SK-N-SH treated with all-trans-retinoic acid at 6 μM for 48 hours (cell line): Measurements from ENCODE around the gene NKX2-3.

Source experiments
- ARNTL ChIP-seq: fragments of 450-650 bp; formaldehyde crosslinking; IDR thresholded peaks from 2 replicates; pipeline ENCODE4 v1.5.0; 2020; ENCODE audit warnings: low read depth, mild to moderate bottlenecking, moderate library complexity, borderline replicate concordance
- CSDC2 ChIP-seq: fragments of 250-450 bp; sonication (Bioruptor Pico); IDR thresholded peaks from 2 replicates; pipeline ENCODE4 v1.5.0; 2020; ENCODE audit warnings: mild to moderate bottlenecking, moderate library complexity
- CSRNP3 ChIP-seq: fragments of 250-450 bp; sonication (Bioruptor Pico); IDR thresholded peaks from 2 replicates; pipeline ENCODE4 v1.5.1; 2021; ENCODE audit warnings: mild to moderate bottlenecking, moderate library complexity
- ESRRG ChIP-seq: fragments of 250-450 bp; sonication (Bioruptor Pico); IDR thresholded peaks from 2 replicates; pipeline ENCODE4 v1.6.1; 2021; ENCODE audit warnings: mild to moderate bottlenecking
- ISL1 ChIP-seq: fragments of 250-450 bp; sonication (Bioruptor Pico); IDR thresholded peaks from 2 replicates; pipeline ENCODE4 v2.1.2; 2022; ENCODE audit warnings: mild to moderate bottlenecking, moderate library complexity
- OSR1 ChIP-seq: fragments of 250-450 bp; sonication (Bioruptor Pico); IDR thresholded peaks from 2 replicates; pipeline ENCODE4 v1.8.0; 2022; ENCODE audit warnings: moderate library complexity, mild to moderate bottlenecking, inconsistent platforms
- PATZ1 ChIP-seq: fragments of 250-450 bp; sonication (Bioruptor Pico); IDR thresholded peaks from 2 replicates; pipeline ENCODE4 v1.8.0; 2020; ENCODE audit warnings: mild to moderate bottlenecking, moderate library complexity, borderline replicate concordance
- PPARA ChIP-seq: fragments of 250-450 bp; sonication (Bioruptor Pico); IDR thresholded peaks from 2 replicates; pipeline ENCODE4 v1.5.0; 2020; ENCODE audit warnings: mild to moderate bottlenecking, borderline replicate concordance
- RARB ChIP-seq: fragments of 250-450 bp; sonication (Bioruptor Pico); IDR thresholded peaks from 2 replicates; pipeline ENCODE4 v1.8.0; 2021; ENCODE audit warnings: mild to moderate bottlenecking, moderate library complexity
- SNAI2 ChIP-seq: fragments of 250-450 bp; sonication (Bioruptor Pico); IDR thresholded peaks from 2 replicates; pipeline ENCODE4 v1.5.0; 2020; ENCODE audit warnings: mild to moderate bottlenecking, moderate library complexity
- TOX ChIP-seq: fragments of 250-450 bp; sonication (Bioruptor Pico); IDR thresholded peaks from 2 replicates; pipeline ENCODE4 v1.8.0; 2021; ENCODE audit warnings: mild to moderate bottlenecking, moderate library complexity, borderline replicate concordance
- ZC3H10 ChIP-seq: fragments of 250-450 bp; sonication (Bioruptor Pico); IDR thresholded peaks from 2 replicates; pipeline ENCODE4 v1.5.1; 2021; ENCODE audit warnings: mild to moderate bottlenecking, moderate library complexity
- ZFP3 ChIP-seq: fragments of 250-450 bp; sonication (Bioruptor Pico); IDR thresholded peaks from 2 replicates; pipeline ENCODE4 v1.5.0; 2020; ENCODE audit warnings: mild to moderate bottlenecking, moderate library complexity
- ZFP30 ChIP-seq: fragments of 450-650 bp; formaldehyde crosslinking; IDR thresholded peaks from 2 replicates; pipeline ENCODE4 v1.5.0; 2022; ENCODE audit warnings: mild to moderate bottlenecking, moderate library complexity

- TF ChIP-seq ZC3H10 (CRISPR knock-in tag) (no peak), ARNTL (no peak), CSRNP3 (CRISPR knock-in tag) (no peak), ZFP30 (CRISPR knock-in tag) (no peak), ZFP3 (CRISPR knock-in tag) (no peak), RARB (no peak), ESRRG (CRISPR knock-in tag) (no peak), CSDC2 (CRISPR knock-in tag) (no peak), ISL1 (no peak), PPARA (CRISPR knock-in tag) (no peak), PATZ1 (CRISPR knock-in tag) (no peak), TOX (CRISPR knock-in tag) (no peak), SNAI2 (CRISPR knock-in tag) (no peak), OSR1 (no peak)
These were observed 4.0 kb upstream of the NKX2-3 start for GRCh38 chr10:99528494-99529441.
